Transverse colon (tissue), 4 donors: Measurements from ENCODE around the gene PAQR3. TPM values are rescaled to one million over a fixed set of nuclear protein-coding genes. Genes with fewer than 3 reads are reported as not detected.

Experiments used
- DNase-seq: peaks from one replicate; pipeline ENCODE4 v3.0.0-alpha.2; 2019
- H3K27ac ChIP-seq, 4 donors: fragments of 200-600 bp; sonication (generic); 2 replicates each; pipeline ENCODE4 v1.5.1; 2016 to 2018; ENCODE audit warnings: inconsistent platforms in 4 of 4
- H3K27me3 ChIP-seq: fragments of 200-600 bp; sonication (generic); 2 replicates; pipeline ENCODE4 v1.5.1; 2017; ENCODE audit warnings: inconsistent platforms
- H3K36me3 ChIP-seq, 4 donors: fragments of 200-600 bp; sonication (generic); 2 replicates each; pipeline ENCODE4 v1.5.1; 2017 to 2019; ENCODE audit warnings: inconsistent platforms in 4 of 4
- H3K4me1 ChIP-seq, 4 donors: fragments of 200-600 bp; sonication (generic); 2 replicates each; pipeline ENCODE4 v1.5.1; 2017 to 2020; ENCODE audit warnings: inconsistent platforms in 4 of 4
- H3K4me3 ChIP-seq, 4 donors: fragments of 200-600 bp; sonication (generic); 1 replicate in 1 of 4; 2 replicates in 3 of 4; pipeline versions ENCODE4 v1.5.1 to v1.6.1; 2017 to 2019; ENCODE audit warnings: inconsistent platforms in 4 of 4
- H3K9me3 ChIP-seq, 2 donors: fragments of 200-600 bp; sonication (generic); 2 replicates each; pipeline ENCODE4 v1.5.1; 2017 to 2019; ENCODE audit warnings: inconsistent platforms in 2 of 2
- CTCF ChIP-seq, 5 experiments: fragments of 200-600 bp in 3 of 5; fragments of 450-650 bp in 2 of 5; sonication (generic) in 3 of 5; IDR thresholded peaks; 1 replicate in 2 of 5; 2 replicates in 3 of 5; pipeline ENCODE4 v1.5.1; 2016 to 2017; ENCODE audit warnings: antibody characterized with exemption in 5 of 5, inconsistent platforms in 3 of 5, mild to moderate bottlenecking in 2 of 5, moderate library complexity in 1 of 5
- EP300 ChIP-seq: sonication (generic); formaldehyde crosslinking; IDR thresholded peaks from one replicate; pipeline ENCODE4 v1.6.1; 2017; ENCODE audit warnings: antibody characterized with exemption, low read depth
- POLR2A ChIP-seq: fragments of 450-650 bp; IDR thresholded peaks from one replicate; pipeline ENCODE4 v1.6.1; 2016; ENCODE audit warnings: antibody characterized with exemption, mild to moderate bottlenecking, moderate library complexity
- POLR2AphosphoS5 ChIP-seq, 3 donors: sonication (generic); formaldehyde crosslinking; IDR thresholded peaks; one replicate each; pipeline ENCODE4 v1.6.1; 2016; ENCODE audit warnings: antibody characterized with exemption in 3 of 3
- WGBS, 2 donors: methylation state at CpG; one replicate each; pipeline ENCODE4 v1.1.5; 2018; ENCODE audit warnings: low coverage in 1 of 2; 5-methylcytosine and 5-hydroxymethylcytosine counted together
- in situ Hi-C, 4 donors: fragments of 200-750 bp; cut with MboI; loops; one replicate each; pipeline versions ENCODE4 v1.15.0 to v1.15.1; 2017; ENCODE audit warnings: low sequenced_read_pairs in 3 of 4, low pct_ligation_motif_present in 1 of 4, low pct_unique_long_range_greater_than_20kb in 1 of 4
- intact Hi-C: fragments of 100-400 bp; cut with DNase I; formaldehyde crosslinking; loops from one replicate; pipeline ENCODE4 v1.15.1; 2023; ENCODE audit warnings: low total_unique reads
- total RNA-seq, 4 donors: library from RNA; depleted of rRNA; stranded (reverse); fragments of >200 nt; gene quantifications; one replicate each; pipeline ENCODE4 v1.1.0, GENCODE V29; 2016

Gene PAQR3
- total RNA-seq, 4 donors from 2014 or later, result 4.0 to 13.1 (median 12.7) TPM

GRCh38 chr4:78971776-78972175 lies 32.5 kb upstream of the PAQR3 start:
- no peak overlapping the region for H3K4me3 ChIP-seq
- no peak for TF ChIP-seq POLR2A
- no peak for TF ChIP-seq EP300
- TF ChIP-seq POLR2AphosphoS5 (IDR thresholded peaks at IDR 0.05), result no peak
- no peak for TF ChIP-seq CTCF (IDR thresholded peaks at IDR 0.05)
- no peak for DNase-seq
- intact Hi-C loops (no loop called here), in situ Hi-C loops (loop anchor here in 2 of 4 donors (25.0 kb wide), 1 partner anchor 1241 kb away; no protein-coding TSS in a partner anchor)
- H3K36me3 ChIP-seq, result no peaks in the 10 kb centered on the region
- H3K27me3 ChIP-seq, result no peaks in the 10 kb centered on the region
- peak overlapping the region in 2 of 4 donors; percentile 13 for H3K27ac ChIP-seq
- H3K9me3 ChIP-seq, result no peaks in the 10 kb centered on the region
- WGBS, 2 donors, result 71 to 83% methylated on average over 1 of the region's 1 CpG
- peaks cover 0 to 5% (median 0%) of the 10 kb centered on the region in 4 donors for H3K4me1 ChIP-seq

- H3K27ac ChIP-seq, result peak overlapping the region in 2 of 4 donors; percentile 13
- 80 to 83% methylated on average over 1 of the region's 1 CpG for WGBS, 2 donors
These were observed 32.1 kb upstream of the PAQR3 start for GRCh38 chr4:78971326-78971725.

DNA sequence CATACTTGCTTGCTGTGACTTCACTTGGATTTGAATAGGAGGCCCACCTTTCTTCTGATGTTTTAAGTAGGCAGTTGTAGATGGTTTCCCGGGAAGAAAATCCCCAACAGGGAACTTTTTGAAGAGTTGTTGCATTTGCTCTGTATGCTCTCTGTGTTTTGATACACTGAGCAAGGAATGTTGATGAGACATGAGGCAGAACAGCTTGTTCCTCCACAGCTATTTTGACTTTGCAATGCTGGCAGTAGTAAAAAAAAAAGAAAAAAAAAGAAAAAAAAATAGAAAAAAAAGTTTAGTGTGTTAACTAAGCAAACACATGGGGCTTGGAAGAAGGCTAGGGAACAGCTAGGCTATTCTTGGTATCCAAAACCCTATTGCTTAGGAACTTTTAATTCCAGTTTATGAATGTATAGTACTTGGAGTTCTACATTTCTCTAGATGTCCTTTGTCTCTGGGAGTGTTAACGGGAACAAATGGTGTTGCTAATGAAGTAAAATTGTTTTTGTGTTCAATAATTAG lies 23.4 kb upstream of the PAQR3 start:
- Histone ChIP-seq H3K9me3 (no peaks in the 10 kb centered on the region), H3K27me3 (no peaks in the 10 kb centered on the region), H3K36me3 (no peaks in the 10 kb centered on the region), H3K27ac (peak overlapping the region in 1 of 4 donors; percentile 24), H3K4me3 (no peak overlapping the region), H3K4me1 (no peaks in the 10 kb centered on the region)
- no peak for TF ChIP-seq POLR2A
- TF ChIP-seq EP300, result no peak
- TF ChIP-seq CTCF (IDR thresholded peaks at IDR 0.05), result no peak
- TF ChIP-seq POLR2AphosphoS5 (IDR thresholded peaks at IDR 0.05), result no peak
- intact Hi-C loops (no loop called here), in situ Hi-C loops (loop anchor here in 2 of 4 donors (25.0 kb wide), 1 partner anchor 1250 kb away; no protein-coding TSS in a partner anchor)
- DNase-seq, result no peak
- WGBS, 2 donors, result 65 to 86% methylated on average over 2 of the region's 2 CpGs

More at GRCh38 chr4:78971326-78971725, 32.1 kb upstream of the PAQR3 start:
- in situ Hi-C loops, result loop anchor here in 2 of 4 donors (25.0 kb wide), 1 partner anchor 1241 kb away; no protein-coding TSS in a partner anchor
- no peak for TF ChIP-seq POLR2AphosphoS5 (IDR thresholded peaks at IDR 0.05)
- TF ChIP-seq CTCF (IDR thresholded peaks at IDR 0.05), result no peak
- TF ChIP-seq EP300, result no peak
- TF ChIP-seq POLR2A, result no peak
- no peaks in the 10 kb centered on the region for H3K9me3 ChIP-seq
- H3K4me3 ChIP-seq, result no peak overlapping the region
- no peaks in the 10 kb centered on the region for H3K36me3 ChIP-seq
- peaks cover 0 to 5% (median 0%) of the 10 kb centered on the region in 4 donors for H3K4me1 ChIP-seq
- no peak for DNase-seq
- H3K27me3 ChIP-seq, result no peaks in the 10 kb centered on the region
- intact Hi-C loops, result no loop called here

DNA sequence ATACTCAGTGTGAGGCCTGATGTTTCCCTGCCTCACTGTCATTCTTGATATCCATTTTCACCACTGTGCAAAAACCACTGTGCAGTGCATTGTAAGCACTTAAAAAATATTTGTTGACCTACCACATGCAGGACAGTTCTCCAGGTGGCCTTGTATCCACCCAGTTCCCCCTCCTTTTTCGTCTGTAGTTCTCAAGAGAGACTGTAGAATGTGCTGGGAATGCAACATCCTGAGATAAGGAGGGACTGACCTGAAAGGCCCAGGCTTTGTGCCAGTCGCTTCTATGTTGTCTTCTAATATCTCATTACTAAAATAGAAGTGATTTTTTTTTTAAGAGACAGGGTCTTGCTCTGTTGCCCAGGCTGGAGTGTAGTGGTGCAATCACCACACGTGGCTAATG lies 21.7 kb upstream of the PAQR3 start:
- Histone ChIP-seq H3K27ac (no peak overlapping the region), H3K4me1 (no peaks in the 10 kb centered on the region), H3K27me3 (no peaks in the 10 kb centered on the region), H3K4me3 (no peak overlapping the region), H3K9me3 (no peaks in the 10 kb centered on the region), H3K36me3 (no peaks in the 10 kb centered on the region)
- intact Hi-C loops, result no loop called here
- DNase-seq, result no peak
- in situ Hi-C loops, result loop anchor here in 2 of 4 donors (25.0 kb wide), 1 partner anchor 1251 kb away; no protein-coding TSS in a partner anchor
- TF ChIP-seq CTCF (IDR thresholded peaks at IDR 0.05) (no peak), EP300 (no peak), POLR2AphosphoS5 (IDR thresholded peaks at IDR 0.05) (no peak), POLR2A (no peak)
- WGBS, 2 donors, result 78 to 83% methylated on average over 1 to 3 of the region's 3 CpGs
